Epithelial cell of proximal tubule (primary cell): ENCODE results near the gene KLHL29. TPM values are rescaled to one million over a fixed set of nuclear protein-coding genes. Genes with fewer than 3 reads are reported as not detected.

Source experiments
- DNase-seq: peaks from one replicate; pipeline ENCODE4 v3.0.0-alpha.2; 2011; ENCODE audit warnings: low read depth
- H3K4me3 ChIP-seq: 2 replicates; pipeline ENCODE4 v1.5.1; 2011; ENCODE audit warnings: low read depth, mild to moderate bottlenecking, low read length
- total RNA-seq: library from RNA; depleted of rRNA; stranded (reverse); fragments of >200 nt; gene quantifications from 2 replicates; pipeline ENCODE4 v1.2.3, GENCODE V29; 2015
- TF ChIP-seq, protein P1 (sequence below): conservative IDR thresholded peaks from 2 replicates; pipeline ENCODE4 v1.5.1; 2012; ENCODE audit warnings: low read depth, mild to moderate bottlenecking, low read length

The KLHL29 gene
- total RNA-seq, 1 donor from 2014 or later, result 12.0 TPM

DNA sequence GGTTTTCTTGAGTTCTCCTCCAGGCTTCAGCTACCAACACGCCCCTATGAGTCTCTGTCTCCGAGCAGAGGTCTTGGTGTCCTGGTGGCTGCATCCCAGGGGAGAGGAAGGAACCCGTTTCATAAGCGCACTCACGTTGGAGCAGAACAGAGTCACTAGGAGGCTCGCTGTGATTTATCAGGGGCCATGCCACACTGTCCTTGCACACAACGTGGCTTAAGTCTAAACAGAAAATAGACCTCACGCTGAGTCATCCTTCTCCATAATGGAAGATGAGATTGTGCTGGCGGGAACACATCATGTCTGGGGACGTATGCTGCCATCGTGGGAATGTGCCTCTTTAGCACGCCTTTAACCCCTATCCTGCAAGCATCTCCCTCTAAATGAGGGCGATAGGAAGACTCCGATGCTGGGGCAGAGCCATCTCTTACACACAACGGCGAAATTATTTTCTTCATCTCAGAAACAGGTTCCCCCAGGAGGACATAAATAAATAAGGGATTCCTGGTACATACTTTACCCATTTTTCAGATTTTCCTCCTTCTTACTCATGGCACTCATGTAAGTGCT is 211.4 kb downstream of the KLHL29 start:
- TF ChIP-seq, protein P1, sequence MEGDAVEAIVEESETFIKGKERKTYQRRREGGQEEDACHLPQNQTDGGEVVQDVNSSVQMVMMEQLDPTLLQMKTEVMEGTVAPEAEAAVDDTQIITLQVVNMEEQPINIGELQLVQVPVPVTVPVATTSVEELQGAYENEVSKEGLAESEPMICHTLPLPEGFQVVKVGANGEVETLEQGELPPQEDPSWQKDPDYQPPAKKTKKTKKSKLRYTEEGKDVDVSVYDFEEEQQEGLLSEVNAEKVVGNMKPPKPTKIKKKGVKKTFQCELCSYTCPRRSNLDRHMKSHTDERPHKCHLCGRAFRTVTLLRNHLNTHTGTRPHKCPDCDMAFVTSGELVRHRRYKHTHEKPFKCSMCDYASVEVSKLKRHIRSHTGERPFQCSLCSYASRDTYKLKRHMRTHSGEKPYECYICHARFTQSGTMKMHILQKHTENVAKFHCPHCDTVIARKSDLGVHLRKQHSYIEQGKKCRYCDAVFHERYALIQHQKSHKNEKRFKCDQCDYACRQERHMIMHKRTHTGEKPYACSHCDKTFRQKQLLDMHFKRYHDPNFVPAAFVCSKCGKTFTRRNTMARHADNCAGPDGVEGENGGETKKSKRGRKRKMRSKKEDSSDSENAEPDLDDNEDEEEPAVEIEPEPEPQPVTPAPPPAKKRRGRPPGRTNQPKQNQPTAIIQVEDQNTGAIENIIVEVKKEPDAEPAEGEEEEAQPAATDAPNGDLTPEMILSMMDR, result no peak
- DNase-seq, result no peak

DNA sequence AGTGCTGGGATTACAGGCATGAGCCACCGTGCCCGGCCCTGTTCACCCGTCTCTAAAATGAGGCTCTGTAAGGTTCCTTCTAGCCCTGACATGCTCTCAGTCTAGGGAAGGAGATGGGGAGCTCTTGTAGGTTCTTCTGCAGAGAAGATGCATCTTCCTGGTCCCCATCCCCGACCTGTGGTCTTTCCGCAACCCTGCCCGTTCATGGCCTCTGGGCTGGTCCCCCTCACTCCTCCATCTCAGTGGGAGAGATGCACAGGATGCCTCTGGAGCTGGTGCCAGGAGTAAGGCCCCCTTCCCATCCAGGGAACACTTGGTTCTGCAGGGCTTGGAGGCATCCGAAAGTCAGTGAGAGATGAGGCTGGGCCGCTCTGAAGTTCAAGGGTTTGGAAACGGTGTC is 212.7 kb downstream of the KLHL29 start:
- no peak overlapping the region for H3K4me3 ChIP-seq
- DNase-seq, result no peak

More for the DNA sequence above, 211.4 kb downstream of the KLHL29 start:
- no peak overlapping the region for H3K4me3 ChIP-seq

DNA sequence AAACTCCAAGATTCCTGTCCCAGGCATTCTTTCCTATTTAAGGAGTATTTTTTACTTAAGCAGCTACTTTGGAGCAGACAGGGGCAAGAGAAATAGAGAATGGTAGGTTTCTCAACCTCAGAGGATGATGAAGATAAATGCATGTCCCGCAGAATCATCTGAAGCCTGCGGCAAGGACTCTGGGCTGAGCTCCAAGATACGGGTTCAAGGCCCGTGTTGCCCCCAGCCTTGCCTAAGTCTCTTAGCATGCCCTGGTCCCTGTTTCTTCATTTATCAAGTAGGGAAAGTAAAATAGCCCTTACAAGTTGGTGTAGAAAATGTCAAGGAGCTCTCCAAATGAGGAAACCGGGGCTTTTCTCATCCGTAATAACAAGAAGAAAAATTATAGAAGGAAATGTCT is 214.0 kb downstream of the KLHL29 start:
- DNase-seq, result no peak
- no peak overlapping the region for H3K4me3 ChIP-seq
- TF ChIP-seq, protein P1, result no peak

More for the DNA sequence above, 212.7 kb downstream of the KLHL29 start:
- TF ChIP-seq, protein P1, result no peak

DNA sequence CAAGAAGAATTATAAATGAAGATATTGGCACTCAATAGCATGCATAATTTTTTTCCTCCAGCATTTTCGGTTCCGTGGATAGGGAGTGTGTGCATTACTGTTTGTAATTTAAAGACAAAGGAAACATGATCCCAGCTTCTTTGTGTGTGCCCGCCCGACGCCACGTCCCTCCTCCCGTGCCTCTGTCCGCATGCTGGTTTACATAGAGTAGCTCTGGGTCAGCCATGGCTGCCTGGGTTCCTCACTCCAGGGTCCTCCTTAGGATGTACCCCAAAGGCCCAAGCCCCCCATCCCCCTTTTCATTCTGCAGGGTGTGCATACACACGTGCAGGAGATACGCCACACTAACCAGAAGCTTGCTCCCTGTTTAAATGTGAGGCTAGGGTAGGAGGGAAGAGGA is 214.7 kb downstream of the KLHL29 start:
- no peak overlapping the region for H3K4me3 ChIP-seq
- TF ChIP-seq, protein P1, result no peak
- no peak for DNase-seq

DNA sequence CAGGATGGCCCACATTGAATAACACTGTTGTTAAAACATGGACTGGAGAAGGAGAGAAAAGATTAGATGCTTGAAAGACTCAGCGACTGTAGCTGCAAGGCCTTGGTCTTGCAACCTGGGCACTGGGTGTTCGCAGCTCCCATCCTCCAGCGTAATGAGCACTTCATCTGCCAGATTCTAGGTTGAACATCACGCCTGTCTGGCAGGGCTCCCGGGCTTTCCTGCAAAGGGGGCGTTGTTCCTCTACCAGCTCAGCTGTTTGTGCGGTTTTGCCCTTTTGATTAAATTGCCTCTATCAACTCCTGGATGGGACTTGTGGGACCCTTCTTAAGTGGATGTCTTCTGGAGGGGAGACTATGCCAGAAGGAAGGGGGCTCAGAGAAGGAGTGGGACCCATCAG is 215.4 kb downstream of the KLHL29 start:
- no peak for DNase-seq
- H3K4me3 ChIP-seq, result no peak overlapping the region
- TF ChIP-seq, protein P1, result no peak

DNA sequence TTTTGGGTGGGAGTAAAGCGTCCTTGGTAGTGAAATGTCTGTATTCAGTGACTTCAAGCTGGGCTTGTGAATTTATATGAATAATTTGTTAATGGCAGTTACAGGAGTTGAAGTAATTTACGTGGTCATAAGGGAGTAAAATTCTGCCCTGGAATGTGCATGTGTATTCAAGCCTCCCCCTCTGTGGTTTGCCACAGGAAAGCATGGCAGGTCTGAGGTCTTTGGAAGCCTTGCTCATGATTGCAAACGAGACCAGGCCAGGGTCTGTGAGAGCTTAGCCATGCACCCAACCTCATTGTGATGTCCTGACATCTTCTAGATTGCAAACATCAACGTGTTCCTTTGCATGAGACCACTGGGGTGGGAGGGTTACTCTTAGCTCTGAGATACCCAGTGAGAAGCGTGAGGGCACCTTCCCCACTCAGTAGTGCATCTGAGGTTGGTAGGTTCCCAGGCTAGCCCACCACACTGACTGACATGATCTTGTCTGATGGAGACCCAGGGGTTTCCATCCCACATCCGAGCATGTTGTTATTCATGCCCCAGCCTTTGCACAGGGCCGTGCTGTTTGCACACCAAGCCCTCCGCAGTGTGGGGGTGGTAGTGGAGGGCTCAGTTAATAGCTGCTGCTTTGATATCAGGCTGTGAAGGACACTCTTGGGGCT is 216.5 kb downstream of the KLHL29 start:
- TF ChIP-seq, protein P1, result no peak
- DNase-seq, result no peak
- H3K4me3 ChIP-seq, result no peak overlapping the region

DNA sequence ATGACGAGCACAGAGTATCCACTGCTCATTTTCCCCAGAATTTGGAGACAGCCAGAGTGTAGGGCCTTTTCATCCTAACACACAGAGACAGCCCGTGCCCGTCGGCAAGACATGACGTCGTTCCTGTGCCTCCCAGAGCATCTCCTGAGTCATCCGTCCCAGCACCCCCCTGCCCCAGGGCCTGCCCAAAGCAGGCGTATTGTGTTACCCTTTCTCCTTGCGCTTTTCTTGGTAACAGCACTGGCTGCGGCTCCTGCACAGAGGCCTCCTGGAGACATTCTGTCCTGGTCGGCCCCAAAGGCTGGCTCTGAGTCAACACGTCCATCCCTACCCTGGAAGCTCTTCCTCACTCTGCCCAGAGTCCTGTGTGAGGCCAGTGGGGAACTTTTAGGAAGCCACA is 217.1 kb downstream of the KLHL29 start:
- TF ChIP-seq, protein P1, result no peak
- no peak for DNase-seq
- no peak overlapping the region for H3K4me3 ChIP-seq
